HEK293T (cell line): ENCODE results near the gene FHIT.

Source experiments
- CTCF ChIA-PET: fragments of 350-600 bp; formaldehyde crosslinking; extraction: SDS; loops from one replicate; lab custom pipeline; 2021; ENCODE audit warnings: antibody characterized with exemption, inconsistent platforms; lab: Yijun Ruan, JAX
- POLR2A ChIA-PET: fragments of 350-600 bp; formaldehyde crosslinking; extraction: SDS; loops from one replicate; lab custom pipeline; 2020; ENCODE audit warnings: antibody characterized with exemption, inconsistent platforms; lab: Yijun Ruan, JAX
- DNase-seq: peaks from one replicate; pipeline ENCODE4 v3.0.0; 2012; ENCODE audit warnings: mixed read lengths; ENCODE audit errors: extremely low spot score
- ARNT ChIP-seq: fragments of 450-650 bp; IDR thresholded peaks from 2 replicates; pipeline ENCODE4 v1.6.1; 2017; ENCODE audit warnings: mild to moderate bottlenecking
- BHLHE40 ChIP-seq: fragments of 450-650 bp; IDR thresholded peaks from 2 replicates; pipeline ENCODE4 v1.6.1; 2016; ENCODE audit warnings: mild to moderate bottlenecking, moderate library complexity, borderline replicate concordance
- CTBP1 ChIP-seq: fragments of 450-650 bp; IDR thresholded peaks from 2 replicates; pipeline ENCODE4 v1.6.1; 2016; ENCODE audit warnings: borderline replicate concordance
- ELF4 ChIP-seq: fragments of 450-650 bp; IDR thresholded peaks from 2 replicates; pipeline ENCODE4 v1.6.1; 2017; ENCODE audit warnings: antibody characterized with exemption
- FOXA1 ChIP-seq: fragments of 450-650 bp; IDR thresholded peaks from 2 replicates; pipeline ENCODE4 v1.6.1; 2016; ENCODE audit warnings: mild to moderate bottlenecking
- FOXK2 ChIP-seq: fragments of 450-650 bp; IDR thresholded peaks from 2 replicates; pipeline ENCODE4 v1.6.1; 2016; ENCODE audit warnings: mild to moderate bottlenecking
- FOXM1 ChIP-seq: fragments of 450-650 bp; IDR thresholded peaks from 2 replicates; pipeline ENCODE4 v1.6.1; 2017; ENCODE audit warnings: mild to moderate bottlenecking, borderline replicate concordance
- HDGF ChIP-seq: fragments of 450-650 bp; IDR thresholded peaks from 2 replicates; pipeline ENCODE4 v1.6.1; 2017; ENCODE audit warnings: antibody characterized with exemption, borderline replicate concordance
- L3MBTL2 ChIP-seq: fragments of 450-650 bp; conservative IDR thresholded peaks from 2 replicates; pipeline ENCODE4 v1.6.1; 2016; ENCODE audit warnings: mild to moderate bottlenecking
- LEF1 ChIP-seq: fragments of 450-650 bp; IDR thresholded peaks from 2 replicates; pipeline ENCODE4 v1.6.1; 2017; ENCODE audit warnings: mild to moderate bottlenecking, borderline replicate concordance
- NFRKB ChIP-seq: fragments of 450-650 bp; IDR thresholded peaks from 2 replicates; pipeline ENCODE4 v1.6.1; 2016; ENCODE audit warnings: mild to moderate bottlenecking, moderate library complexity
- PKNOX1 ChIP-seq: fragments of 450-650 bp; IDR thresholded peaks from 2 replicates; pipeline ENCODE4 v1.6.1; 2016
- SP1 ChIP-seq: fragments of 450-650 bp; IDR thresholded peaks from 2 replicates; pipeline ENCODE4 v1.6.1; 2017
- SUZ12 ChIP-seq: fragments of 450-650 bp; IDR thresholded peaks from 2 replicates; pipeline ENCODE4 v1.6.1; 2016; ENCODE audit warnings: mild to moderate bottlenecking
- TARDBP ChIP-seq: fragments of 450-650 bp; IDR thresholded peaks from 2 replicates; pipeline ENCODE4 v1.6.1; 2016
- ZNF384 ChIP-seq: fragments of 450-650 bp; IDR thresholded peaks from 2 replicates; pipeline ENCODE4 v1.6.1; 2016

Gene FHIT

DNA sequence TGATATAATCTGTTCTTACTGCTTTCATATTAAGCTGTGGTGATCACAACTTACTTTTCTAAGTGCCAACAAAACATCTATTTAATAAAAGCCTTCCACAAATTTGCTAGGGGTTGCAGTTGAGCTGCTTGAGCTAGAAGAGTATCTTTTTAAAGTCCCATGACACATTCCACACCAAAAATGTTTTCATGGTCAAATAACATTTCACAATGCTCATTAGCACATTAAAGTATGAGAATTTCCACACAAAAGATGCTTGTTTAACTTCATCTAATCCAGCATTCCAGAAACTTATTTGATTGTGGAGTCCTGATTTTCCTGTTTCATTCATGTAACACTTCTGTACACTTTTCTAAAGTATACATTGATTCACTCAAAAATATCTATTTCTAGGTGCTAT lies 1325.3 kb downstream of the FHIT start:
- no peak for TF ChIP-seq ELF4
- no peak for TF ChIP-seq LEF1
- no peak for TF ChIP-seq CTBP1
- no peak for TF ChIP-seq TARDBP
- no peak for TF ChIP-seq FOXM1
- TF ChIP-seq SP1, result no peak
- TF ChIP-seq HDGF, result no peak
- no peak for TF ChIP-seq FOXK2
- no peak for TF ChIP-seq BHLHE40
- no peak for DNase-seq
- ChIA-PET CTCF (interaction anchor here (0.5 kb wide), 1 partner anchor 68 kb away, joined by 3 read pairs; no protein-coding TSS in a partner anchor), POLR2A (no interaction called here)

GRCh38 chr3:59922192-59922591 lies 1329.1 kb downstream of the FHIT start:
- ChIA-PET POLR2A (no interaction called here), CTCF (no interaction called here)
- TF ChIP-seq NFRKB (no peak), HDGF (no peak), TARDBP (no peak), FOXA1 (no peak), ZNF384 (no peak), ELF4 (no peak), PKNOX1 (no peak), FOXK2 (no peak), BHLHE40 (no peak)
- DNase-seq, result no peak

- no peak for DNase-seq
- POLR2A ChIA-PET, result no interaction called here
- TF ChIP-seq ARNT, result no peak
- no peak for TF ChIP-seq SUZ12
- TF ChIP-seq SP1, result no peak
- TF ChIP-seq FOXM1, result no peak
- TF ChIP-seq FOXK2, result no peak
- no peak for TF ChIP-seq LEF1
- no peak for TF ChIP-seq L3MBTL2
- no peak for TF ChIP-seq BHLHE40
- CTCF ChIA-PET, result no interaction called here
These were observed 1330.4 kb downstream of the FHIT start for GRCh38 chr3:59920822-59921221.

- no peak for TF ChIP-seq ELF4
- TF ChIP-seq SUZ12, result no peak
- TF ChIP-seq FOXK2, result no peak
- no peak for TF ChIP-seq NFRKB
- TF ChIP-seq FOXA1, result no peak
- TF ChIP-seq CTBP1, result no peak
- TF ChIP-seq L3MBTL2, result no peak
- TF ChIP-seq SP1, result no peak
- no peak for TF ChIP-seq ARNT
- TF ChIP-seq HDGF, result no peak
- CTCF ChIA-PET, result no interaction called here
- POLR2A ChIA-PET, result no interaction called here
- DNase-seq, result no peak
These were observed 1331.7 kb downstream of the FHIT start for GRCh38 chr3:59919586-59919985.

DNA sequence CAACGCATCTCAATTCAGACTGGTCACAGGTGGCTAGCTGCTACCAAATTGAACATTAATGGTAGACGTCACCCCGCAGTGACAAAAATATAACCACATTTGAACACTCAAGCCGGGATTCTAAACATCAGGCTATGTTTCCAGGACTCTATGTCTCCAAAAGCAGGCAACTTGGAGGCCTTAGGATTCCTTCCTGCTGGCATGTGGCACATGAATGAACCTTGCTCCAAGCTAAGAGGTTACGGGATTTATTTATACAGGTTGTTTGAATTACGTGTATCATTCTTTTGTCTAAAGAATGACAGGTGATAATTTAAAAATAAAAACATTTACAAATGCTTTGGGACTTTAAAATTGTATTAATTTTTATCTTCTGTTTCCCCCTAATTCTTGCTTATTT lies 1337.0 kb downstream of the FHIT start:
- ChIA-PET POLR2A (no interaction called here), CTCF (no interaction called here)
- TF ChIP-seq FOXM1 (no peak), ARNT (no peak), ELF4 (no peak), TARDBP (no peak), SP1 (no peak), L3MBTL2 (no peak), ZNF384 (no peak), BHLHE40 (no peak), HDGF (no peak), NFRKB (no peak), PKNOX1 (no peak), FOXK2 (no peak), SUZ12 (no peak), CTBP1 (no peak), LEF1 (no peak), FOXA1 (no peak)
- no peak for DNase-seq

- DNase-seq, result no peak
- ChIA-PET CTCF (no interaction called here), POLR2A (no interaction called here)
- TF ChIP-seq SUZ12 (no peak), HDGF (no peak), BHLHE40 (no peak), ZNF384 (no peak)
These were observed 1337.6 kb downstream of the FHIT start for GRCh38 chr3:59913645-59914044.

- TF ChIP-seq CTBP1 (no peak), L3MBTL2 (no peak), HDGF (no peak), PKNOX1 (no peak), NFRKB (no peak), FOXK2 (no peak), FOXM1 (no peak), FOXA1 (no peak), ARNT (no peak), SUZ12 (no peak), SP1 (no peak), ELF4 (no peak), ZNF384 (no peak), LEF1 (no peak), TARDBP (no peak), BHLHE40 (no peak)
- ChIA-PET POLR2A (no interaction called here), CTCF (no interaction called here)
- no peak for DNase-seq
These were observed 1342.6 kb downstream of the FHIT start for GRCh38 chr3:59908701-59909100.
